GM19193 (cell line): ENCODE results near the gene RASGRF2.

ENCODE experiments used
- POLR2A ChIP-seq: IDR thresholded peaks from 4 replicates; pipeline ENCODE4 v1.6.1; 2011; ENCODE audit not compliant: insufficient read depth, insufficient read length; ENCODE audit errors: extremely low read depth

Gene RASGRF2

GRCh38 chr5:80933036-80933435, 27.1 kb upstream of the RASGRF2 start:
- TF ChIP-seq POLR2A, result no peak

- no peak for TF ChIP-seq POLR2A
Observed at GRCh38 chr5:80934751-80935150, 25.4 kb upstream of the RASGRF2 start.

GRCh38 chr5:80935811-80936385, 24.3 kb upstream of the RASGRF2 start:
- no peak for TF ChIP-seq POLR2A

- no peak for TF ChIP-seq POLR2A
Observed at GRCh38 chr5:80936881-80937280, 23.3 kb upstream of the RASGRF2 start.

GRCh38 chr5:80937584-80938356, 22.4 kb upstream of the RASGRF2 start:
- no peak for TF ChIP-seq POLR2A

GRCh38 chr5:80941496-80941895, 18.7 kb upstream of the RASGRF2 start:
- no peak for TF ChIP-seq POLR2A

GRCh38 chr5:80951366-80951765, 8.8 kb upstream of the RASGRF2 start:
- TF ChIP-seq POLR2A, result no peak

- no peak for TF ChIP-seq POLR2A
Observed at GRCh38 chr5:80953587-80953986, 6.6 kb upstream of the RASGRF2 start.

GRCh38 chr5:80955082-80955590, 5.0 kb upstream of the RASGRF2 start:
- no peak for TF ChIP-seq POLR2A

- no peak for TF ChIP-seq POLR2A
Observed at GRCh38 chr5:80956272-80956671, 3.9 kb upstream of the RASGRF2 start.

- TF ChIP-seq POLR2A, result no peak
Observed at GRCh38 chr5:80957031-80957761, 3.0 kb upstream of the RASGRF2 start.

- no peak for TF ChIP-seq POLR2A
Observed at GRCh38 chr5:80958616-80959015, 1.5 kb upstream of the RASGRF2 start.

GRCh38 chr5:80959138-80959537, 1.0 kb upstream of the RASGRF2 start:
- no peak for TF ChIP-seq POLR2A

GRCh38 chr5:80960531-80961375, 590 bp downstream of the RASGRF2 start:
- no peak for TF ChIP-seq POLR2A

- no peak for TF ChIP-seq POLR2A
Observed at GRCh38 chr5:80961376-80962281, 1.5 kb downstream of the RASGRF2 start.
